ENCODE results near the gene ACTRT2. TPM values are rescaled to one million over a fixed set of nuclear protein-coding genes. Genes with fewer than 3 reads are reported as not detected.
A peak's percentile ranks its signal among the peaks of the same experiment; 100 is the strongest.

ACTRT2 gene
- total RNA-seq, 1 donor from 2014 or later, result not detected

GRCh38 chr1:2998503-2999100 lies 22.7 kb upstream of the ACTRT2 start:
- Mint-ChIP-seq H3K36me3 (ENCODE audit: low read depth) (peaks cover 1% of the 10 kb centered on the region), H3K4me1 (ENCODE audit: low read depth) (peaks cover 12% of the 10 kb centered on the region), H3K27me3 (ENCODE audit: low read depth) (no peaks in the 10 kb centered on the region), H3K9me3 (ENCODE audit: low read depth) (peaks cover 25% of the 10 kb centered on the region), H3K27ac (ENCODE audit: unreplicated experiment) (no peak overlapping the region), H3K4me3 (ENCODE audit: unreplicated experiment) (no peak overlapping the region)
- no peak for DNase-seq (ENCODE audit: low spot score)
- TF ChIP-seq CTCF (IDR thresholded peaks at IDR 0.05), result no peak

- Mint-ChIP-seq H3K9me3 (ENCODE audit: low read depth) (peaks cover 20% of the 10 kb centered on the region), H3K27ac (ENCODE audit: unreplicated experiment) (no peak overlapping the region), H3K4me3 (ENCODE audit: unreplicated experiment) (no peak overlapping the region), H3K27me3 (ENCODE audit: low read depth) (no peaks in the 10 kb centered on the region), H3K4me1 (ENCODE audit: low read depth) (peaks cover 12% of the 10 kb centered on the region), H3K36me3 (ENCODE audit: low read depth) (peaks cover 1% of the 10 kb centered on the region)
- DNase-seq (ENCODE audit: low spot score), result no peak
- TF ChIP-seq CTCF (IDR thresholded peaks at IDR 0.05), result no peak
Measured at GRCh38 chr1:2999138-2999537, 22.1 kb upstream of the ACTRT2 start.

GRCh38 chr1:2999571-2999970 lies 21.7 kb upstream of the ACTRT2 start:
- Mint-ChIP-seq H3K27me3 (ENCODE audit: low read depth) (no peaks in the 10 kb centered on the region), H3K36me3 (ENCODE audit: low read depth) (peaks cover 1% of the 10 kb centered on the region), H3K4me3 (ENCODE audit: unreplicated experiment) (no peak overlapping the region), H3K27ac (ENCODE audit: unreplicated experiment) (no peak overlapping the region), H3K9me3 (ENCODE audit: low read depth) (peaks cover 16% of the 10 kb centered on the region), H3K4me1 (ENCODE audit: low read depth) (peaks cover 12% of the 10 kb centered on the region)
- DNase-seq (ENCODE audit: low spot score), result peak; percentile 81
- TF ChIP-seq CTCF (IDR thresholded peaks at IDR 0.05), result no peak

GRCh38 chr1:3000214-3000613 lies 21.1 kb upstream of the ACTRT2 start:
- Mint-ChIP-seq H3K4me1 (ENCODE audit: low read depth) (peaks cover 12% of the 10 kb centered on the region), H3K27ac (ENCODE audit: unreplicated experiment) (no peak overlapping the region), H3K36me3 (ENCODE audit: low read depth) (peaks cover 1% of the 10 kb centered on the region), H3K4me3 (ENCODE audit: unreplicated experiment) (no peak overlapping the region), H3K27me3 (ENCODE audit: low read depth) (no peaks in the 10 kb centered on the region), H3K9me3 (ENCODE audit: low read depth) (peaks cover 15% of the 10 kb centered on the region)
- no peak for DNase-seq (ENCODE audit: low spot score)
- no peak for TF ChIP-seq CTCF (IDR thresholded peaks at IDR 0.05)

- H3K4me3 Mint-ChIP-seq (ENCODE audit: unreplicated experiment), result no peak overlapping the region
- peaks cover 15% of the 10 kb centered on the region for H3K4me1 Mint-ChIP-seq (ENCODE audit: low read depth)
- DNase-seq (ENCODE audit: low spot score), result peak; percentile 75
- H3K9me3 Mint-ChIP-seq (ENCODE audit: low read depth), result peaks cover 11% of the 10 kb centered on the region
- H3K27ac Mint-ChIP-seq (ENCODE audit: unreplicated experiment), result no peak overlapping the region
- TF ChIP-seq CTCF (IDR thresholded peaks at IDR 0.05), result no peak
- H3K27me3 Mint-ChIP-seq (ENCODE audit: low read depth), result no peaks in the 10 kb centered on the region
- peaks cover 1% of the 10 kb centered on the region for H3K36me3 Mint-ChIP-seq (ENCODE audit: low read depth)
Measured at GRCh38 chr1:3000671-3001470, 20.4 kb upstream of the ACTRT2 start.

Measured in chondrocyte (in vitro differentiated cells).